CD4-positive, alpha-beta memory T cell (primary cell): ENCODE measurements around the gene IQGAP2. TPM values are rescaled to one million over a fixed set of nuclear protein-coding genes. Genes with fewer than 3 reads are reported as not detected.

ENCODE experiments used
- CTCF ChIA-PET: fragments of 350-600 bp; sonication (Branson Sonifier 250); formaldehyde crosslinking; loops from one replicate; lab custom pipeline; 2021; ENCODE audit warnings: inconsistent platforms; ENCODE audit not compliant: partially characterized antibody; lab: Charles Lee
- POLR2A ChIA-PET: fragments of 350-600 bp; sonication (Branson Sonifier 250); formaldehyde crosslinking; loops from one replicate; lab custom pipeline; 2021; ENCODE audit not compliant: partially characterized antibody; lab: Charles Lee
- DNase-seq, 5 donors: peaks; one replicate each; pipeline versions ENCODE4 v3.0.0 to v3.0.0-alpha.2; 2020 to 2022; ENCODE audit warnings: mixed read lengths in 1 of 5
- H3K27ac ChIP-seq: one replicate; pipeline ENCODE4 v1.7.0; 2013; ENCODE audit warnings: low read depth, low read length
- H3K27me3 ChIP-seq: 2 replicates; pipeline ENCODE4 v1.7.0; 2013; ENCODE audit warnings: mild to moderate bottlenecking, low read length, moderate library complexity; ENCODE audit not compliant: insufficient read depth
- H3K36me3 ChIP-seq: 2 replicates; pipeline ENCODE4 v1.7.0; 2013; ENCODE audit warnings: mild to moderate bottlenecking, low read length, moderate library complexity; ENCODE audit not compliant: insufficient read depth
- H3K4me1 ChIP-seq: 2 replicates; pipeline ENCODE4 v1.7.0; 2013; ENCODE audit warnings: mild to moderate bottlenecking, low read length, moderate library complexity; ENCODE audit not compliant: insufficient read depth
- H3K4me3 ChIP-seq, 2 donors: one replicate each; pipeline ENCODE4 v1.7.0; 2013; ENCODE audit warnings: low read length in 2 of 2, mild to moderate bottlenecking in 1 of 2
- H3K9me3 ChIP-seq, 2 donors: one replicate each; pipeline ENCODE4 v1.7.0; 2013; ENCODE audit warnings: low read length in 2 of 2, control low read depth in 1 of 2; ENCODE audit not compliant: control insufficient read depth in 1 of 2
- H3K27ac Mint-ChIP-seq, 7 donors: one replicate each; pipeline ENCODE4 v1.8.0; 2020 to 2021; ENCODE audit warnings: mixed read lengths in 7 of 7, mild to moderate bottlenecking in 6 of 7, inconsistent platforms in 3 of 7, moderate library complexity in 3 of 7
- H3K27me3 Mint-ChIP-seq, 2 donors: one replicate each; pipeline ENCODE4 v1.8.0; 2020 to 2021; ENCODE audit warnings: mixed read lengths in 2 of 2
- H3K36me3 Mint-ChIP-seq, 2 donors: one replicate each; pipeline ENCODE4 v1.8.0; 2020 to 2021; ENCODE audit warnings: mixed read lengths in 2 of 2, inconsistent platforms in 1 of 2, mild to moderate bottlenecking in 1 of 2
- H3K4me1 Mint-ChIP-seq, 4 donors: one replicate each; pipeline ENCODE4 v1.8.0; 2020 to 2021; ENCODE audit warnings: mixed read lengths in 4 of 4, mild to moderate bottlenecking in 1 of 4
- H3K4me3 Mint-ChIP-seq, 8 donors: one replicate each; pipeline ENCODE4 v1.8.0; 2020 to 2021; ENCODE audit warnings: mixed read lengths in 8 of 8, mild to moderate bottlenecking in 7 of 8, moderate library complexity in 6 of 8, inconsistent platforms in 3 of 8
- H3K9me3 Mint-ChIP-seq, 8 donors: one replicate each; pipeline ENCODE4 v1.8.0; 2020 to 2021; ENCODE audit warnings: mixed read lengths in 8 of 8, mild to moderate bottlenecking in 5 of 8, inconsistent platforms in 3 of 8, moderate library complexity in 1 of 8
- intact Hi-C: fragments of 100-400 bp; cut with micrococcal nuclease; formaldehyde crosslinking; loops from one replicate; pipeline ENCODE4 v1.15.1; 2023
- polyA plus RNA-seq, 2 donors: library from polyadenylated mRNA; unstranded; fragments of 300-500 nt; fragmentation: Illumina TruSeq; gene quantifications; one replicate each; pipeline ENCODE4 v1.2.3, GENCODE V29; 2021
- total RNA-seq, 2 experiments: library from RNA; stranded (reverse); gene quantifications; one replicate each; pipeline ENCODE4 v1.2.3, GENCODE V29; 2021

IQGAP2 gene
- total and polyA plus RNA-seq, 4 experiments from 2014 or later, result 24.7 to 126 (median 98.5) TPM

DNA sequence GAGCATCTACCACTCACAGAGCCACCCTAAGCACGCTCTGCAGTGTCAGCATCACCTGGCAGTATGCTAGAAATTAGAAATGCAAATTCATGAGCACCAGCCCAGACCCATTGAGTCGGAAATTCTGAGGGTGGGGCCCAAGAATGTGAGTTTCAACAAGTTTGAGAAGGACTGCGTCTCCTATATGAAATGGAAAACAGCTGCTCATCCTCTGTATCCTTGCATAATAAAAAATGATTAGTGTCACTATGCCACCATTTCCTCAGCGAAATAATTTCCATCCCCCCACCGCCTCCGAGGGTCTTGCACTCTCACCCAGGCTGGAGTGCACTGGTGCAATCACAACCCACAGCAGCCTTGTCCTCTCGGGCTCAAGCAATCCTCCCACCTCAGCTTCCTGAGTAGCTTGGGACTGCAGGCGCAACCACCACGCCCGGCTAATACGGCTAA is 1.3 kb upstream of the IQGAP2 start:
- H3K4me3 Mint-ChIP-seq, result peak overlapping the region; percentile 88 to 98 (median 96)
- DNase-seq, result peak; percentile 27 to 77 (median 46)
- Histone ChIP-seq H3K36me3 (no peaks in the 10 kb centered on the region), H3K4me1 (peaks cover 43% of the 10 kb centered on the region), H3K4me3 (peak overlapping the region; percentile 68 to 76), H3K27me3 (no peaks in the 10 kb centered on the region), H3K27ac (peak overlapping the region; percentile 93), H3K9me3 (no peaks in the 10 kb centered on the region)
- CTCF ChIA-PET, result interaction anchor here (0.9 to 13.0 kb wide), 18 partner anchors 8 to 226 kb away, joined by 3 to 140 read pairs (median 10); no protein-coding TSS in a partner anchor
- H3K27ac Mint-ChIP-seq, result peak overlapping the region; percentile 96 to 99 (median 98)
- POLR2A ChIA-PET, result interaction anchor here (0.8 to 7.4 kb wide), 21 partner anchors 12 to 890 kb away, joined by 3 to 248 read pairs (median 7); partner anchors contain the start of genes CERT1 and POLK
- peaks cover 0 to 3% (median 0%) of the 10 kb centered on the region in 8 donors for H3K9me3 Mint-ChIP-seq
- peaks cover 32 to 59% (median 42%) of the 10 kb centered on the region in 4 donors for H3K4me1 Mint-ChIP-seq
- peaks cover 0 to 25% of the 10 kb centered on the region in 2 donors for H3K36me3 Mint-ChIP-seq
- intact Hi-C loops, result loop anchor here (1.0 to 10.0 kb wide), 8 partner anchors 50 to 891 kb away; partner anchors contain the start of genes CERT1, POC5 and POLK
- no peaks in the 10 kb centered on the region for H3K27me3 Mint-ChIP-seq

DNA sequence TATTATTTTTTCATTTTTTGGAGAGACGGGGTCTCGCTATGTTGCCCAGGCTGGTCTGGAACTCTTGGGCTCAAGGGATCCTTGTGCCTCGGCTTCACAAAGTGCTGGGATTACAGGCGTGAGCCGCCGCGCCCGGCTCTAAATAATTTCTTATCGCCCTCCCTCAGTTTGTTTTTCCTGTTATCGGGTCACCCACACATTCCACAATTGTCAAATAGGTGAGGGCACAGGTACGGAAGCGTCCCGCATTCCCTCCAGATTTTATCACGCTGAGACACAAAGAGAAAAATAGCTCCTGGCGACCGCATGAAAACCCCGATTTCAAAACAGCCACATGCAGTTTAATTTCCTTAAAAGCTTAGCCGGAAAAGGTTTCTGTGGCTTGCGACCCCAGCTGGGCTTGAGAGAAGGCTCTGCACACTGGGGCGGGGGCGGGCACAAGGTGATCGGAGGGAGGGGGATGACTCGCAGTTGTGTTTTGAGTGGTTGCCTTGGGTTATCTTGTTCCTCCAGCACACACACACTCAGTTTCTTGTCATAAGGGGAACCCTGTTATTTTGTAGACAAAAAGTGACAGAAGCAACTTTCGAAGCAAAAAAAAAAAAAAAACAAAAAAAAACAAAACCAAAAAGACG is 717 bp upstream of the IQGAP2 start:
- Mint-ChIP-seq H3K4me1 (peaks cover 38 to 65% (median 47%) of the 10 kb centered on the region in 4 donors), H3K4me3 (peak overlapping the region; percentile 88 to 98 (median 96)), H3K27me3 (no peaks in the 10 kb centered on the region), H3K9me3 (peaks cover 0 to 3% (median 0%) of the 10 kb centered on the region in 8 donors), H3K36me3 (peaks cover 0 to 25% of the 10 kb centered on the region in 2 donors), H3K27ac (peak overlapping the region; percentile 96 to 99 (median 98))
- Histone ChIP-seq H3K4me3 (peak overlapping the region; percentile 68 to 82), H3K4me1 (peaks cover 48% of the 10 kb centered on the region), H3K27ac (peak overlapping the region; percentile 93), H3K9me3 (no peaks in the 10 kb centered on the region), H3K27me3 (no peaks in the 10 kb centered on the region), H3K36me3 (no peaks in the 10 kb centered on the region)
- peak in 2 of 5 donors; percentile 83 to 95 for DNase-seq
- CTCF ChIA-PET, result interaction anchor here (0.9 to 13.0 kb wide), 25 partner anchors 8 to 238 kb away, joined by 3 to 140 read pairs (median 7); no protein-coding TSS in a partner anchor
- intact Hi-C loops, result loop anchor here (1.0 to 10.0 kb wide), 8 partner anchors 50 to 892 kb away; partner anchors contain the start of genes CERT1, POC5 and POLK
- POLR2A ChIA-PET, result interaction anchor here (0.8 to 7.4 kb wide), 29 partner anchors 12 to 1467 kb away, joined by 3 to 248 read pairs (median 5); partner anchors contain the start of genes CERT1 and POLK

DNA sequence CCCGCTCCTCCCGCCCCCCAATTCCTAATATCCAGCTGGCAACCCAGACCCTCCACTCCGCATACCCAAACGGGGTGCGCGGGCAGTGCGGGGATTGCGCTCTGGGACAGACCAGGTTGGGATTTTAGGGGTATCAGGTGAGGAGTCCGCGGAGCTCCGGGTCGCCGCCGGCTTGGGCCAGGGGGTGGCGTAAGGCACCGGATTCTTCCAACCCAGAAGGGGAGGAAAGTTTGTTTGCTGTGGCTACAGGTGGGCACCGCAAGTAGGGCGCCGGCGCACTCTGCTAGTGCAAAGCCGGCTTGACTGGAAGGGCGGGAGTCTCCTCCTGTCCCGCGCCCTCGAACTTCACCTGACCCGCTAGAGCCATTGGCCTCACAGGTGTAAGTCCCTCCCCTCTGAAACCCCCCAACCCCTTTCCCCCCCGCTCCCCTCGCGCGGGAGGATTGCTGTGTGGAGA is 709 bp downstream of the IQGAP2 start:
- peak overlapping the region; percentile 93 for H3K27ac ChIP-seq
- Mint-ChIP-seq H3K36me3 (peaks cover 0 to 26% of the 10 kb centered on the region in 2 donors), H3K27me3 (no peaks in the 10 kb centered on the region), H3K4me3 (peak overlapping the region; percentile 90 to 98 (median 97)), H3K4me1 (peaks cover 49 to 79% (median 60%) of the 10 kb centered on the region in 4 donors), H3K27ac (peak overlapping the region; percentile 95 to 99 (median 96)), H3K9me3 (peaks cover 0 to 3% (median 0%) of the 10 kb centered on the region in 8 donors)
- H3K4me3 ChIP-seq, result peak overlapping the region; percentile 68 to 82
- H3K27me3 ChIP-seq, result no peaks in the 10 kb centered on the region
- intact Hi-C loops, result loop anchor here (1.0 to 10.0 kb wide), 10 partner anchors 49 to 893 kb away; partner anchors contain the start of genes CERT1 and POLK
- ChIA-PET CTCF (interaction anchor here (0.7 to 13.0 kb wide), 34 partner anchors 10 to 237 kb away, joined by 3 to 140 read pairs (median 4); no protein-coding TSS in a partner anchor), POLR2A (interaction anchor here (0.6 to 7.4 kb wide), 42 partner anchors 12 to 1637 kb away, joined by 3 to 248 read pairs (median 4); partner anchors contain the start of genes AGGF1, GFM2 and NSA2)
- H3K4me1 ChIP-seq, result peaks cover 62% of the 10 kb centered on the region
- no peaks in the 10 kb centered on the region for H3K36me3 ChIP-seq
- no peaks in the 10 kb centered on the region for H3K9me3 ChIP-seq
- peak; percentile 75 to 91 (median 81) for DNase-seq

DNA sequence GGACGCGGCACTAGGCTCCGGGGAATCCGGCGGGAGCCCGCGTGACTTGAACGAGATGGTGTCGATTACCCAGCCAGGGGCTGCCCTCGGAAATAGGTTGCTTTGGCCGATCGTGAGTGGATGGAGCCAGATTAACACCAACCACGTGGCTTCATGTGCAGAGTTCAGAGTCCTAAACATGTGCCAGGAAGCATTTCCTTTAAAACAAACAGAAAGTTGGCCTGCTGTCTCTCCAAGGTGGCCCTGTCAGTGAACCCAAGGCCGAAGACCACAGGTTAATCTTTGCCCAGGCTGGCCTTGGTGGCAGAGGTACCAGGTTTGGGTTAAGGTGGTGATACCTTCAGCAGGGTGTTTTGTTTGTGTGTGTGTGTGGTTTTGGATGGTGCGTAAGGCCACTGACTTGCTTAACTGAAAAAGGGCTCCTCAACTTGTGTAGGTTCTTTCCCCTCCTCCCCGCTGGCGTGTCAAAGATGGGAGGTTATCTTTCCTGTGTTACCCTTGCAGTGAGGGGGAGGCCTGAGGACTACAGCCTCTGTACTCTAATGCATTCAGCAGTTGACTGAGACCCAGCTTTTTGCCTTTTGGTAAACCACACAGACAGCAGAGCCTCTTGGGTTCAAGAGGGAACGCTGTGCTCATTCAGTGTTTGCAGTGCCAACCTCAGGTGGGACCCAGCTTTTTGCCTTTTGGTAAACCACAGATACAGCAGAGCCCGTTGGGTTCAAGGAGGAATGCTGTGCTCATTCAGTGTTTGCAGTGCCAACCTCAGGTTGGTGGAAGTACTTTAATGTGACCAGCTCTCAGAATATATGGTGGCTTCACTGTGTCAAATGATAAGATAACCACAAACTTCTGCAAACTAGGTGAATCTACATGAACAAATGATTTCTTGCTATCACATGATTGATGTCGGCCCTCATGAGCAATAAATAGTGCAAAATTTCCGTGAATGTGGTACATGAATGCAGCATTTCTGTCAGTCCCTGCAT is 1.4 kb downstream of the IQGAP2 start:
- CTCF ChIA-PET, result interaction anchor here (0.7 to 13.0 kb wide), 22 partner anchors 8 to 228 kb away, joined by 3 to 140 read pairs (median 4); no protein-coding TSS in a partner anchor
- peak overlapping the region; percentile 68 to 82 for H3K4me3 ChIP-seq
- H3K36me3 ChIP-seq, result no peaks in the 10 kb centered on the region
- intact Hi-C loops, result loop anchor here (1.0 to 10.0 kb wide), 7 partner anchors 48 to 370 kb away; no protein-coding TSS in a partner anchor
- H3K4me1 ChIP-seq, result peaks cover 69% of the 10 kb centered on the region
- Mint-ChIP-seq H3K27ac (peak overlapping the region; percentile 95 to 99 (median 96)), H3K9me3 (peaks cover 0 to 3% (median 0%) of the 10 kb centered on the region in 8 donors), H3K4me3 (peak overlapping the region; percentile 90 to 98 (median 97)), H3K4me1 (peaks cover 53 to 86% (median 67%) of the 10 kb centered on the region in 4 donors), H3K36me3 (peaks cover 0 to 29% of the 10 kb centered on the region in 2 donors), H3K27me3 (no peaks in the 10 kb centered on the region)
- POLR2A ChIA-PET, result interaction anchor here (0.6 to 7.4 kb wide), 31 partner anchors 11 to 1638 kb away, joined by 3 to 248 read pairs (median 4); partner anchors contain the start of genes GFM2 and NSA2
- H3K27ac ChIP-seq, result peak overlapping the region; percentile 93
- no peaks in the 10 kb centered on the region for H3K27me3 ChIP-seq
- peak; percentile 80 to 95 (median 83) for DNase-seq
- H3K9me3 ChIP-seq, result no peaks in the 10 kb centered on the region

DNA sequence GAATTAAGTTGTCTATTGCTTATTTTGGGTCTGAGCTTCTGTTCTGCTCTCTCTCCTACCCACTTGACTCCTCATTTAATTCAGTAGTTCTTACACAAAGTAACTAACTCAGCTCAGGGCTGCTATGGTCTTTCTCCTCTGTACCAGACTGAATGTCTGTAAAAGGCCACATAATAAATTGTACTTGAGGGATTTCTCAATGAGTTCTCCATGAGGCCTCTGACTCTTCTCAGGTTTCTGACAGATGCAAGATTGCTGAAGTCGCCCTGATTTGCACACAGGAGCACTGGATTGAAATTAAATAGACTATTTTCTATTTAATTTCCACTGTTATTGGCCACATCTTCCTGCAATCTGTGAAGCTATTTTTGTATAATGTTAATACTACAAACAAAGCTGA is 2.9 kb downstream of the IQGAP2 start:
- Histone ChIP-seq H3K36me3 (no peaks in the 10 kb centered on the region), H3K27ac (no peak overlapping the region), H3K27me3 (no peaks in the 10 kb centered on the region), H3K4me3 (peak overlapping the region in 1 of 2 donors; percentile 68), H3K4me1 (peaks cover 79% of the 10 kb centered on the region), H3K9me3 (no peaks in the 10 kb centered on the region)
- CTCF ChIA-PET, result interaction anchor here (0.9 to 13.0 kb wide), 8 partner anchors 11 to 368 kb away, joined by 3 to 140 read pairs (median 4); no protein-coding TSS in a partner anchor
- peaks cover 5 to 39% of the 10 kb centered on the region in 2 donors for H3K36me3 Mint-ChIP-seq
- peak overlapping the region; percentile 90 to 98 (median 97) for H3K4me3 Mint-ChIP-seq
- no peak for DNase-seq
- no peaks in the 10 kb centered on the region for H3K27me3 Mint-ChIP-seq
- intact Hi-C loops, result loop anchor here (10.0 kb wide), 2 partner anchors 329 to 369 kb away; no protein-coding TSS in a partner anchor
- H3K4me1 Mint-ChIP-seq, result peaks cover 63 to 96% (median 78%) of the 10 kb centered on the region in 4 donors
- H3K27ac Mint-ChIP-seq, result peak overlapping the region; percentile 66 to 99 (median 96)
- POLR2A ChIA-PET, result interaction anchor here (5.4 to 7.4 kb wide), 4 partner anchors 16 to 136 kb away, joined by 87 to 248 read pairs (median 98); no protein-coding TSS in a partner anchor
- peaks cover 0 to 3% (median 0%) of the 10 kb centered on the region in 8 donors for H3K9me3 Mint-ChIP-seq
